ENCODE data around the gene GRM4.

- TF ChIP-seq CTCF (IDR thresholded peaks at IDR 0.05) (no peak), POLR2A (IDR thresholded peaks at IDR 0.05) (no peak)
Measured at GRCh38 chr6:34062815-34063214, 83.1 kb downstream of the GRM4 start.

Measured in right lobe of liver (tissue), 4 donors.